Mucosa of rectum (tissue), 2 donors: ENCODE results near the gene SRGAP2C.
"Not testable (repeated sequence)": the region's sequence is repeated elsewhere in the genome, so short reads cannot be mapped to it uniquely, and the experiment has no call there.

Experiments used
- H3K27ac ChIP-seq, 2 donors: one replicate each; pipeline ENCODE4 v1.7.0; 2013; ENCODE audit warnings: inconsistent platforms in 2 of 2, low read depth in 2 of 2, low read length in 2 of 2
- H3K27me3 ChIP-seq, 2 donors: one replicate each; pipeline ENCODE4 v1.7.0; 2013; ENCODE audit warnings: low read length in 2 of 2; ENCODE audit not compliant: control insufficient read depth in 2 of 2, insufficient read depth in 2 of 2
- H3K36me3 ChIP-seq, 2 donors: one replicate each; pipeline ENCODE4 v1.7.0; 2013; ENCODE audit warnings: low read length in 2 of 2; ENCODE audit not compliant: control insufficient read depth in 2 of 2, insufficient read depth in 2 of 2
- H3K4me1 ChIP-seq, 2 donors: one replicate each; pipeline ENCODE4 v1.7.0; 2013; ENCODE audit warnings: low read length in 2 of 2, mild to moderate bottlenecking in 1 of 2; ENCODE audit not compliant: control insufficient read depth in 2 of 2, insufficient read depth in 2 of 2
- H3K4me3 ChIP-seq, 2 donors: one replicate each; pipeline ENCODE4 v1.7.0; 2013; ENCODE audit warnings: low read length in 2 of 2
- H3K9ac ChIP-seq, 2 donors: one replicate each; pipeline ENCODE4 v1.7.0; 2013; ENCODE audit warnings: low read length in 2 of 2, low read depth in 1 of 2, mild to moderate bottlenecking in 1 of 2
- H3K9me3 ChIP-seq, 2 donors: one replicate each; pipeline ENCODE4 v1.7.0; 2013; ENCODE audit warnings: low read length in 2 of 2; ENCODE audit not compliant: control insufficient read depth in 2 of 2
- donor health status: healthy.
- donor health status: Normal muscosa, but diverticular disease.

Gene SRGAP2C

DNA sequence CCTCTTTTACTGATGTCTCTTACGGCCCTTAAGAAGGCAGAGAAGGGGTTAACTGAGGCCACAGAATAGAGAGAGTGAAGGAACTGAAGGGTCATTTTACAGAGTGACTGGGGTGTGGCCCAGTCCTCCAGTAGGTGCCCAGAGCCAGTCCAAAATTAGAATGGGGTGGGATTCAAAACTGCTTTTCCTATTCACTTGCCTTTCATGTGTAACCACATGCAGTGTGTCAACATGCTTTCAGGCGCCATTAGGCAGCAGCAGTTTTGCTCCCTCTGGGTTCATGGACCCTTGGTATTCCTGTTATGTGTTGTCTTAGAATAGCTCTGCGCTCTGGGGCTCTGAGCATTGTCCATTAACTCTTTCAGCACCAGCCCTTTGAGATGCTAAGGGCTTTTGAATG is 123.0 kb downstream of the SRGAP2C start:
- H3K4me1 ChIP-seq, H3K9me3 ChIP-seq, H3K9ac ChIP-seq, H3K36me3 ChIP-seq, H3K27me3 ChIP-seq, H3K4me3 ChIP-seq, H3K27ac ChIP-seq: not testable (repeated sequence)

DNA sequence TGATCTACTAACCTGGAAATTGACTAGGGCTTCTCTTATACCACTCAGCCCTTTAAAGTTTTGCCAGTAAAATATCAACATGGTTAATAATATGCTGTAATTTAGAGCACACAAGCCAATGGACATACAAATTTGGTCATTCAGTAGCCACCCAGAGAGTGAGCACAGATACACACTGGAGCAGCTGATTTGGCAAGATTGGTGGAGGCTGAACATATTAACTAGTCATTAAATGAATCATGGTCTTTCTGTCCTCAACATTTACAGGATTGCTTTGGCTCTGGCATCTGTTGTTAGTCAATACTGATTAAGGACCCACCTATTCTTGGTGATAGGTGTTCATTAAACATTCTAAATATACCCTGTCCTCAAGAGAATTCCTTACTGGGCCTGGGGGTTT is 130.7 kb downstream of the SRGAP2C start:
- H3K36me3 ChIP-seq, H3K4me3 ChIP-seq, H3K27ac ChIP-seq, H3K9ac ChIP-seq, H3K27me3 ChIP-seq, H3K9me3 ChIP-seq, H3K4me1 ChIP-seq: not testable (repeated sequence)

DNA sequence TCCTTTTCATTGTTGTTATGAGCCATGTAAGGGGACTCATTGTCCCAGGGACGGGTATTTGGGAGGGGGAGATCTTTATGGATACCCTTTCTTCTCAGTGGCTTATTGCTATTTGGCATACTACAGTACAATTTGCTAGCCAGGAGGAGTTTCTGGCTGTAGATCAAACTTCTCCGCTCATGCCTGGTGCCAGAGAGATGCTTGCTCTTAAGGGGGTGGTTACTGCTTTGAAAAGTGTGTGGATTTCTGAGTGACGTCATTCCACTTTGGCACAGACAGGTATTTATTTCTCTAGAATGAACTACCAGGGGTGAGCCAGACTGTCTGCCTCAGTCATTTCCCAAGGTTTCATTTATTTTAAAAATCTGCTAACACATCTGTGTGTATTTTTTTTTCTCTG is 131.3 kb downstream of the SRGAP2C start:
- not testable (repeated sequence) for H3K4me3 ChIP-seq, H3K4me1 ChIP-seq, H3K9ac ChIP-seq, H3K27ac ChIP-seq, H3K9me3 ChIP-seq, H3K36me3 ChIP-seq, H3K27me3 ChIP-seq

DNA sequence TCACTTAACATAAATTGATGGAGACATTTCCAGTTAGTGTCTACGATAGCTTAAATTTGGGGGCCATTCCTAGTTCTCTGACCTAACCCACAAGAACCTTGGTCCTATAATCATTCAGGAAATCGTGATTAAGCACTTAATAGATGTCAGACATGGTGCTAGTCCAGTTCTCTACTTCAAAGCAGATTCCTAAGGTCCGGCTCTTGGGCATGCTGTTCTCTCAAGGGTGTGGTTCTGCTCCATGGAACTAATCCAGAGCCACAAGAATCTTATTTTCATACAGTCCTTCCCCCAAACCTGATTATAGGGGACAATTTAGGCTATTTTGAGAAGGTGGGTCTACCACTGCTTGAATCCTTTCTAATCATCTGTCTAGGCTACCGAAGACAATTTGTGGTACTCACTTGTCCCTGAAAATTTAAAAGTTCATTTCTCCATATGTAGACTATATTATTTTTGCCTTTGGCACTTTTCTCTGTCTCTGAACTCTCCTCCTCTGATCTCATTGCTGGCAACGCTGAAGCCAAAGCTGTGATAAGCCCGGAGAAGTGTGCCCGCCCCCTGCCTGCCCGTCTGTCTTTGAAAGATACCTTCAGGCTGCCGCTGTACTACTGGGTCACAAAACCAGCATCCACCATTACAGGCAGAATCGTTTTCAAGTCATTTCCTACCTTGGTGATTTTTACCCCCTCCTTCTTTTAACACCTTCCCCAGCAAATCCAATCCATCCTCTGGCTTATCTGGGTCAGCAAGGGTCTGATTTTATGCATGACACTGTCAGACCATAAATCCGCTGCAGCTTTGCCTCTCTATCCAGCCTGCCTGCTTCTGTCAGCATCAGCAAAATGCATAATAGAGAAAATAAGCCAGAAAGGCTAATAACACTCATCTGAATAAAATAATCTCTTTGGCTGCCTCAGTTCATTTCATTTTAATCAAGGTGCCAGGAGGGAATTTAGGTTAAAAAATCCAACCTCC is 133.0 kb downstream of the SRGAP2C start:
- not testable (repeated sequence) for H3K9me3 ChIP-seq, H3K4me3 ChIP-seq, H3K9ac ChIP-seq, H3K4me1 ChIP-seq, H3K27ac ChIP-seq, H3K36me3 ChIP-seq, H3K27me3 ChIP-seq

DNA sequence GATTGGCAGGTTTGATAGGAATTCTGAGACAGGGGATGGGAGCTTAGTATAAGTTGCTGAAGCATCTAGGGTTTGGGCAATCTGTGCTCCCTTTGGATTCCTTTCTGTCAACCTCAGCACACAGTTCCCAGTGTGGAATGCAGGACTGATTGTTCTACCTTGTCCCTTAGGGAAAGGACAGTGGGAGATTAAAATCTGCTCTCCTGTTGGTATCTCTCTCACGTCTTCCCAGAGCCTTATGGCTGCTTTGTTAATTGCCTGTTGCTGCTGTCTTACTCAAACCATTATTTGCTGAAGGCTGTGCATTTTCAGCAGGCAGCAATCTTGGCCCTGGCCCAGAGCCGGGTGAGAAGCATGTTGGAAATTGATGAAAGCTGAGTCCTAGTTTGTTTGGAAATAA is 133.9 kb downstream of the SRGAP2C start:
- H3K9ac ChIP-seq, H3K36me3 ChIP-seq, H3K27me3 ChIP-seq, H3K4me1 ChIP-seq, H3K4me3 ChIP-seq, H3K27ac ChIP-seq, H3K9me3 ChIP-seq: not testable (repeated sequence)

DNA sequence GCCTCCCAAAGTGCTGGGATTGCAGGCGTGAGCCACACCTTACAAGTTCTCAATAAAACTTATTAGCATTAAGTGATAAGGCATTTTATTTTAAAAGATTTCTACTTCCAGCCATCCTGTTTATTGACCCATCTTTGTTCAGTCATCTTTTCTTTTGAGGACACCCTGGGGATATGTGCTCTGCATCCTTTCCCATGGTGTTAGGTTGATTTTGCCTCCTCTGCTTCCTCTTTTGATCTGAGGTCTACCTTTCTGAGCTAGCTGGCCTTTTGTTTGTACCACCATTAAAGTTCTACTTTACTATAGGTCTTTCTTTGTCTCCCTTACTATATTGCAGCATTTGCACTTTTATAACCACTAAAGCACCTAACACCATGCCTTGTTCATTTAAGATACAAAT is 136.9 kb downstream of the SRGAP2C start:
- H3K36me3 ChIP-seq, H3K9ac ChIP-seq, H3K27ac ChIP-seq, H3K4me3 ChIP-seq, H3K4me1 ChIP-seq, H3K9me3 ChIP-seq, H3K27me3 ChIP-seq: not testable (repeated sequence)

DNA sequence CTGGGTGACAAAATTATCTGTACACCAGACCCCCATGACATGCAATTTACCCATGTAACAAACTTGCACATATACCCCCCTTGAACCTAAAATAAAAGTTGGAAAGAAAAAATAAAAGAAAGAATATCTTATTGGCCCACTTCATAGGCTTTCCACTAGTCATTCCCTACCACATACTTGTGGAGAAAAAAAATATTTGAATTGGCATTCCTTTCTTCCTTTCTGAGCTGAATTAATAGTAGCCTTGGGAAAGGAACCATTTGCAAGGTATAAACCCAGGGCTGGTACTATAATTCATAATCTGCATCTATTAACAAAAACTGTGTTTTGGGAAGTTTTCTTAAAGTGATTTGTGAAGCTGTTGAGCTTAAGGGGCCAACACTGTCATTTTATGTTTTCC is 140.0 kb downstream of the SRGAP2C start:
- not testable (repeated sequence) for H3K27ac ChIP-seq, H3K36me3 ChIP-seq, H3K4me1 ChIP-seq, H3K9me3 ChIP-seq, H3K4me3 ChIP-seq, H3K9ac ChIP-seq, H3K27me3 ChIP-seq

DNA sequence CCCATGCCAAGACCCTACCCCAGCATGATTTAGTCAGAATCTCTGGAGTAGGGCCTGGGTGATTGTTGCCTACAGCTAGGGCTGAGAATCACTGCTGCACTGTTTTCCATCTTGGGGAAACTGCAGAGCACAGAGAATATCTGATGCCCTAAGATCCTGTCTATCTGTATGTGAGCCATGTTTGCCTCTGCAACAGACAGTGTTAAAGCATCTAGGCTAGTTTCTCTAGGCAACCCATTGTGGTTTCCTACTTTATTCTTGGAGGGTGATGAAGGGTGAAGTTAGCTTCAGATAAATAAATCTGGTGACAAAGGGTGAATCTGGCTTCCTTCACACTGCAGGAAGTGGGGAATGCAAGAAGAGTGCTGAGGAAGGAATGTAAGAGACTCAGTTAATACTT is 147.4 kb downstream of the SRGAP2C start:
- not testable (repeated sequence) for H3K9ac ChIP-seq, H3K4me3 ChIP-seq, H3K27me3 ChIP-seq

DNA sequence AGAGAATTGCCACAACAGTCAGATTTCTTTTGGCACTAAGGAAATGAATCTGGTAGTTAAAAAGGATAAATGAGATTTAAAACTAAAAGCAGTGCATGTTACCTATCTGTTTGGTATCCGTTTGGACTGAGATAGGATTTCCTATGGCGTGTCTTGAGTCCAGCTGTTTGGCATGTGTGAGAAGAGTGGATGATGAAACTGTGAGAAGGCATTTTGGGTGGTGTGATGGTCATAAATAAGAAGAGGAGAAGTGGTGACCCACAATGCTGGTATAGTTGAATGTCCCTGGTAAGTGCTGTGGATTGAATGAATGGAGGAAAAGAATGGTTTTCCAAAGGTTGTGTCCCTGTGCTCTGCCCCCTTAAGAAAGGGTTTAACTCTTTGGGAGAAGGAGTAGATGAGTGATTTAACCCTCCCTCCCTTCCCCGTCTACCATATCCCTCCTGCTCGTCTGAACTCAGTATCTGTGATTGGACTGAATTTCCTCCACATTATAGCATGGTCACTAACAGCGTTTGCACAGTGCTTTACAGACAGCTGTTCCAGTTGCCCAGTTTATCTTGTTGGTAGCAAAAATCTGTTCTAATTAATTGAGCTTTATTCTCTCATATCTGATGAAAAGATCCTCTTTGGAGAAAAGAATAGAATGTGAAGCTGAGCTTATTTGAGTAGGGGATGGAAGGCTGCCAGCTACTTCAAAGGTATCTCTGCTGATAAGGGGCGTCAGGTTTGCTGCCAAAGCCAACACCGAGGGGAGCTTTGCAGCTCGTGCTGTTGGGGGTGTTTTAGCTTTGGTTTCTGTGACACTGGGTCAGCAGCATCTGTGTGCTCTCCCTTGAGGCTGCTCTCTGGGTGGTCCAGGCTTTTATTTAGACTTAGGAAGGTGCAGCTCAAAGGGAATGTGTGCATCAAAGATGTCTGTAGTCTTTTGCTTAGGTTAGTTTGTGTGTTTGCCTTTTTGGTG is 148.1 kb downstream of the SRGAP2C start:
- not testable (repeated sequence) for H3K4me3 ChIP-seq, H3K27ac ChIP-seq, H3K36me3 ChIP-seq, H3K4me1 ChIP-seq, H3K9me3 ChIP-seq, H3K9ac ChIP-seq, H3K27me3 ChIP-seq

More for the DNA sequence above, 147.4 kb downstream of the SRGAP2C start:
- H3K27ac ChIP-seq, H3K36me3 ChIP-seq, H3K9me3 ChIP-seq, H3K4me1 ChIP-seq: not testable (repeated sequence)

DNA sequence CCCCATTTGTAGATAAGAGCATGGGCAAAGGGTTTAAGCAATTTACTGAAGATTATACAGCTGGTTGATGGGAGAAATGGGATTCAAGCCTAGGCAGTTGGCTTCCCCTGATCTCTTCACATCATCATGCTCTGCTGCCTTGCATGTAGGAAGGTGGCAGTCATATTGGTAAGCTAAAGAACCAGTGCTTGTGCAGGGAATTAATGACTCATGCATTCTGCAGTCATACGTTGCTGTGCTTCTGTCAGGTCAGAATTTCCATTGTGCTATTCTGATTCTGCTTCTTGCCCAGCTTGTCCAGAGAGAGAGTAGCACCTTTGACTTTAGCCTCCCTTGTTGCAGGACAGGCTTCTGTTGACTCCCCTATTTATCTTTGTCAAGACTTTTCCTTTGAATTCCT is 153.2 kb downstream of the SRGAP2C start:
- H3K4me3 ChIP-seq, H3K9me3 ChIP-seq, H3K27me3 ChIP-seq, H3K9ac ChIP-seq, H3K27ac ChIP-seq, H3K36me3 ChIP-seq, H3K4me1 ChIP-seq: not testable (repeated sequence)
